Keratinocyte (primary cell): Measurements from ENCODE around the gene PLEKHD1. TPM values are rescaled to one million over a fixed set of nuclear protein-coding genes. Genes with fewer than 3 reads are reported as not detected.

Source experiments
- DNase-seq: peaks from one replicate; pipeline ENCODE4 v3.0.0-alpha.2; 2011; ENCODE audit warnings: low read depth, missing footprints, low spot score
- FAIRE-seq: peaks from 2 replicates; lab custom pipeline; 2011; peaks lifted over from hg19 to GRCh38; lab: Jason Lieb, UNC
- H2AFZ ChIP-seq: 2 replicates; pipeline ENCODE4 v1.6.0; 2012; ENCODE audit warnings: low read length, control low read depth, inconsistent platforms; ENCODE audit not compliant: control insufficient read depth
- H3K27ac ChIP-seq: 2 replicates; pipeline ENCODE4 v1.5.1; 2011; ENCODE audit warnings: low read length; ENCODE audit not compliant: control insufficient read depth, insufficient read depth
- H3K27me3 ChIP-seq: 3 replicates; pipeline ENCODE4 v1.6.0; 2011; ENCODE audit warnings: low read length; ENCODE audit not compliant: control insufficient read depth, insufficient read depth; ENCODE audit errors: extremely low read depth
- H3K36me3 ChIP-seq, 2 experiments: 2 replicates in 1 of 2; 3 replicates in 1 of 2; pipeline ENCODE4 v1.5.1; 2011; ENCODE audit warnings: low read length in 2 of 2, mild to moderate bottlenecking in 1 of 2; ENCODE audit not compliant: control insufficient read depth in 2 of 2, insufficient read depth in 2 of 2; ENCODE audit errors: extremely low read depth in 1 of 2
- H3K4me1 ChIP-seq: 3 replicates; pipeline ENCODE4 v1.5.1; 2011; ENCODE audit warnings: low read length; ENCODE audit not compliant: control insufficient read depth, insufficient read depth; ENCODE audit errors: extremely low read depth
- H3K4me2 ChIP-seq: 3 replicates; pipeline ENCODE4 v1.6.0; 2011; ENCODE audit warnings: low read depth, low read length; ENCODE audit not compliant: control insufficient read depth, insufficient read depth; ENCODE audit errors: extremely low read depth
- H3K4me3 ChIP-seq, 3 experiments: fragments of 200-600 bp in 1 of 3; sonication (generic) in 1 of 3; 2 replicates in 2 of 3; 3 replicates in 1 of 3; pipeline ENCODE4 v1.5.1; 2011 to 2016; ENCODE audit warnings: low read length in 3 of 3, mild to moderate bottlenecking in 3 of 3, control low read depth in 2 of 3, inconsistent platforms in 1 of 3, low read depth in 1 of 3, mixed read lengths in 1 of 3, mixed run types in 1 of 3, moderate library complexity in 1 of 3; ENCODE audit not compliant: control insufficient read depth in 2 of 3, insufficient read depth in 2 of 3; ENCODE audit errors: extremely low read depth in 1 of 3
- H3K79me2 ChIP-seq: 2 replicates; pipeline ENCODE4 v1.6.0; 2012; ENCODE audit warnings: low read length; ENCODE audit not compliant: control insufficient read depth, insufficient read depth
- H3K9ac ChIP-seq: 3 replicates; pipeline ENCODE4 v1.6.0; 2011; ENCODE audit warnings: low read length; ENCODE audit not compliant: control insufficient read depth, insufficient read depth; ENCODE audit errors: extremely low read depth
- H3K9me1 ChIP-seq: 3 replicates; pipeline ENCODE4 v1.6.0; 2011; ENCODE audit warnings: low read length; ENCODE audit not compliant: control insufficient read depth, insufficient read depth; ENCODE audit errors: extremely low read depth
- H3K9me3 ChIP-seq: 2 replicates; pipeline ENCODE4 v1.5.1; 2012; ENCODE audit warnings: low read depth, low read length; ENCODE audit not compliant: control insufficient read depth
- H4K20me1 ChIP-seq: 3 replicates; pipeline ENCODE4 v1.6.0; 2011; ENCODE audit warnings: low read length; ENCODE audit not compliant: control insufficient read depth, insufficient read depth; ENCODE audit errors: extremely low read depth
- CTCF ChIP-seq, 3 experiments: IDR thresholded peaks in 1 of 3; conservative IDR thresholded peaks in 1 of 3; optimal IDR thresholded peaks in 1 of 3; 2 replicates in 2 of 3; 3 replicates in 1 of 3; pipeline versions ENCODE3 to v1.5.1; 2011; ENCODE audit warnings: low read length in 3 of 3, mild to moderate bottlenecking in 3 of 3, moderate library complexity in 2 of 3, control low read depth in 1 of 3, inconsistent platforms in 1 of 3; ENCODE audit not compliant: insufficient read depth in 2 of 3; ENCODE audit errors: extremely low read depth in 1 of 3
- EZH2 ChIP-seq: IDR thresholded peaks from one replicate; pipeline ENCODE4 v1.6.1; 2012; ENCODE audit warnings: inconsistent platforms, mild to moderate bottlenecking, low read length, moderate library complexity
- dilution Hi-C: fragments of 300-500 bp; cut with MboI; formaldehyde crosslinking; loops from one replicate; pipeline ENCODE4 v1.7.0; 2020; ENCODE audit warnings: low sequenced_read_pairs; ENCODE audit not compliant: extremely low pct_ligation_motif_present
- polyA plus RNA-seq, 5 experiments: library from polyadenylated mRNA; depleted of rRNA in 3 of 5; stranded (reverse) in 3 of 5; stranded (forward) in 1 of 5; unstranded in 1 of 5; fragments of >200 nt; gene quantifications; 1 replicate in 1 of 5; 2 replicates in 3 of 5; 3 replicates in 1 of 5; pipeline versions ENCODE4 v1.2.1 to v1.2.3, GENCODE V29; 2011 to 2012; ENCODE audit warnings: missing spikeins in 2 of 5, low read depth in 1 of 5, low replicate concordance in 1 of 5

The PLEKHD1 gene
- polyA plus RNA-seq, 1 donor (not counting 4 experiments of a cell fraction or from before 2014, with no cell fraction given): 0.01 TPM

GRCh38 chr14:69548566-69548965 lies 64.0 kb downstream of the PLEKHD1 start:
- H3K9me3 ChIP-seq: no peaks in the 10 kb centered on the region
- H3K79me2 ChIP-seq: no peaks in the 10 kb centered on the region
- peaks cover 3% of the 10 kb centered on the region for H4K20me1 ChIP-seq
- dilution Hi-C loops: no loop called here
- TF ChIP-seq EZH2: no peak
- no peak for TF ChIP-seq CTCF (optimal IDR thresholded peaks at IDR 0.05 in 1 of 3, IDR thresholded peaks at IDR 0.05 in 1 of 3, conservative IDR thresholded peaks at IDR 0.05 in 1 of 3; ENCODE audit: extremely low read depth in 1 of 3, insufficient read depth in 2 of 3, low read length in 3 of 3)
- H3K4me1 ChIP-seq: peaks cover 4% of the 10 kb centered on the region
- no peak for DNase-seq
- no peak overlapping the region for H3K27ac ChIP-seq
- no peak overlapping the region for H3K4me2 ChIP-seq
- H2AFZ ChIP-seq: no peak overlapping the region
- no peak overlapping the region for H3K9ac ChIP-seq
- H3K27me3 ChIP-seq: peaks cover 30% of the 10 kb centered on the region
- H3K36me3 ChIP-seq: no peaks in the 10 kb centered on the region
- no peak for FAIRE-seq
- no peak overlapping the region for H3K4me3 ChIP-seq
- no peaks in the 10 kb centered on the region for H3K9me1 ChIP-seq

- Histone ChIP-seq H3K79me2 (no peaks in the 10 kb centered on the region), H4K20me1 (no peaks in the 10 kb centered on the region), H3K9me1 (no peaks in the 10 kb centered on the region), H3K4me1 (no peaks in the 10 kb centered on the region), H3K27me3 (peaks cover 36% of the 10 kb centered on the region), H3K36me3 (no peaks in the 10 kb centered on the region), H2AFZ (no peak overlapping the region), H3K27ac (no peak overlapping the region), H3K4me3 (no peak overlapping the region), H3K9me3 (no peaks in the 10 kb centered on the region), H3K9ac (no peak overlapping the region), H3K4me2 (no peak overlapping the region)
- TF ChIP-seq CTCF (optimal IDR thresholded peaks at IDR 0.05 in 1 of 3, IDR thresholded peaks at IDR 0.05 in 1 of 3, conservative IDR thresholded peaks at IDR 0.05 in 1 of 3; ENCODE audit: extremely low read depth in 1 of 3, insufficient read depth in 2 of 3, low read length in 3 of 3) (no peak), EZH2 (no peak)
- dilution Hi-C loops: no loop called here
- FAIRE-seq: no peak
- no peak for DNase-seq
These were observed 67.0 kb downstream of the PLEKHD1 start for GRCh38 chr14:69551511-69551910.
